Measurements from ENCODE around the gene RANBP3.

RANBP3 gene

GRCh38 chr19:5905114-5905778 is 72.7 kb downstream of the RANBP3 start:
- no peak for DNase-seq (ENCODE audit: low read depth in 2 of 2)

GRCh38 chr19:5904352-5905113 is 73.4 kb downstream of the RANBP3 start, which contains the start of gene VMAC:
TSS of gene VMAC (plus strand) at chr19:5904872. CDS start at chr19:5904891, 19 bp downstream.
- peak; percentile 100 for DNase-seq (ENCODE audit: low read depth in 2 of 2)

- peak; percentile 93 to 94 for DNase-seq (ENCODE audit: low read depth in 2 of 2)
Observed at GRCh38 chr19:5903624-5904351, 74.2 kb downstream of the RANBP3 start, which contains the start of gene NDUFA11. TSS of gene NDUFA11 (minus strand) at chr19:5903790. CDS start at chr19:5903708, 82 bp downstream.

- no peak for DNase-seq (ENCODE audit: low read depth in 2 of 2)
Observed at GRCh38 chr19:5903056-5903623, 74.8 kb downstream of the RANBP3 start.

- DNase-seq (ENCODE audit: low read depth in 2 of 2): no peak
Observed at GRCh38 chr19:5900976-5901375, 77.0 kb downstream of the RANBP3 start.

- no peak for DNase-seq (ENCODE audit: low read depth in 2 of 2)
Observed at GRCh38 chr19:5899728-5900526, 78.0 kb downstream of the RANBP3 start.

GRCh38 chr19:5897189-5897969 is 80.6 kb downstream of the RANBP3 start:
- no peak for DNase-seq (ENCODE audit: low read depth in 2 of 2)

GRCh38 chr19:5896365-5897076 is 81.4 kb downstream of the RANBP3 start:
- no peak for DNase-seq (ENCODE audit: low read depth in 2 of 2)

- no peak for DNase-seq (ENCODE audit: low read depth in 2 of 2)
Observed at GRCh38 chr19:5895890-5896289, 82.0 kb downstream of the RANBP3 start.

GRCh38 chr19:5895409-5895808 is 82.5 kb downstream of the RANBP3 start:
- no peak for DNase-seq (ENCODE audit: low read depth in 2 of 2)

- no peak for DNase-seq (ENCODE audit: low read depth in 2 of 2)
Observed at GRCh38 chr19:5894704-5895349, 83.1 kb downstream of the RANBP3 start.

- DNase-seq (ENCODE audit: low read depth in 2 of 2): no peak
Observed at GRCh38 chr19:5893907-5894703, 83.8 kb downstream of the RANBP3 start.

- DNase-seq (ENCODE audit: low read depth in 2 of 2): no peak
Observed at GRCh38 chr19:5893296-5893903, 84.5 kb downstream of the RANBP3 start.

- no peak for DNase-seq (ENCODE audit: low read depth in 2 of 2)
Observed at GRCh38 chr19:5892772-5893275, 85.1 kb downstream of the RANBP3 start.

- no peak for DNase-seq (ENCODE audit: low read depth in 2 of 2)
Observed at GRCh38 chr19:5891938-5892771, 85.8 kb downstream of the RANBP3 start.

GRCh38 chr19:5891572-5891937 is 86.4 kb downstream of the RANBP3 start:
- no peak for DNase-seq (ENCODE audit: low read depth in 2 of 2)

- DNase-seq (ENCODE audit: low read depth in 2 of 2): no peak
Observed at GRCh38 chr19:5890099-5890498, 87.8 kb downstream of the RANBP3 start.

Data from stimulated activated CD4-positive, alpha-beta T cell treated with anti-CD3 and anti-CD28 coated beads, Interleukin-15, amount 100 ng/mL, for 48 hours (primary cell).